ENCODE results near the gene VGLL3.

GRCh38 chr3:86989611-86990010 is 1.3 kb downstream of the VGLL3 start:
- no peak for TF ChIP-seq ISL1 (CRISPR knock-in tag; IDR thresholded peaks at IDR 0.05)
- TF ChIP-seq TSHZ2 (CRISPR knock-in tag; IDR thresholded peaks at IDR 0.05): no peak
- no peak for TF ChIP-seq ARNTL (CRISPR knock-in tag; IDR thresholded peaks at IDR 0.05; ENCODE audit: borderline replicate concordance, low read depth)
- no peak for TF ChIP-seq ZNF8 (CRISPR knock-in tag; IDR thresholded peaks at IDR 0.05)
- no peak for TF ChIP-seq POU6F1 (CRISPR knock-in tag; IDR thresholded peaks at IDR 0.05; ENCODE audit: borderline replicate concordance, low read depth)
- no peak for TF ChIP-seq TCF4 (CRISPR knock-in tag; IDR thresholded peaks at IDR 0.05; ENCODE audit: borderline replicate concordance)
- no peak for TF ChIP-seq ZC3H10 (CRISPR knock-in tag; IDR thresholded peaks at IDR 0.05)
- TF ChIP-seq, protein P1, sequence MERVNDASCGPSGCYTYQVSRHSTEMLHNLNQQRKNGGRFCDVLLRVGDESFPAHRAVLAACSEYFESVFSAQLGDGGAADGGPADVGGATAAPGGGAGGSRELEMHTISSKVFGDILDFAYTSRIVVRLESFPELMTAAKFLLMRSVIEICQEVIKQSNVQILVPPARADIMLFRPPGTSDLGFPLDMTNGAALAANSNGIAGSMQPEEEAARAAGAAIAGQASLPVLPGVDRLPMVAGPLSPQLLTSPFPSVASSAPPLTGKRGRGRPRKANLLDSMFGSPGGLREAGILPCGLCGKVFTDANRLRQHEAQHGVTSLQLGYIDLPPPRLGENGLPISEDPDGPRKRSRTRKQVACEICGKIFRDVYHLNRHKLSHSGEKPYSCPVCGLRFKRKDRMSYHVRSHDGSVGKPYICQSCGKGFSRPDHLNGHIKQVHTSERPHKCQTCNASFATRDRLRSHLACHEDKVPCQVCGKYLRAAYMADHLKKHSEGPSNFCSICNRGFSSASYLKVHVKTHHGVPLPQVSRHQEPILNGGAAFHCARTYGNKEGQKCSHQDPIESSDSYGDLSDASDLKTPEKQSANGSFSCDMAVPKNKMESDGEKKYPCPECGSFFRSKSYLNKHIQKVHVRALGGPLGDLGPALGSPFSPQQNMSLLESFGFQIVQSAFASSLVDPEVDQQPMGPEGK (CRISPR knock-in tag; IDR thresholded peaks at IDR 0.05; ENCODE audit: borderline replicate concordance): no peak
- no peak for TF ChIP-seq GLIS3 (CRISPR knock-in tag; IDR thresholded peaks at IDR 0.05)
- TF ChIP-seq ZFP3 (CRISPR knock-in tag; IDR thresholded peaks at IDR 0.05): no peak
- no peak for TF ChIP-seq CSDC2 (CRISPR knock-in tag; IDR thresholded peaks at IDR 0.05)
